K562 (cell line): ENCODE measurements around the gene CALD1. TPM values are rescaled to one million over a fixed set of nuclear protein-coding genes. Genes with fewer than 3 reads are reported as not detected.

Experiments used
- ATAC-seq: fragments of 200-7000 bp; cut with Tn5 transposase; 3 replicates; pipeline ENCODE4 v1.9.1; 2020; ENCODE audit warnings: moderate library complexity
- BruUV-seq: library from RNA; stranded (reverse); fragments of 400-500 nt; replicated peaks from 2 replicates; lab custom pipeline; 2021; lab: Mats Ljungman, UMichigan
- CTCF ChIA-PET: fragments of 300-600 bp; formaldehyde crosslinking; extraction: SDS; loops from one replicate; lab custom pipeline; 2021; ENCODE audit warnings: low intra/inter-chr PET ratio; lab: Yijun Ruan, JAX
- POLR2A ChIA-PET: fragments of 300-600, 350-650 bp; sonication (Branson Sonifier 250); formaldehyde crosslinking; extraction: SDS; loops from one replicate; lab custom pipeline; 2021; ENCODE audit warnings: antibody characterized with exemption, inconsistent platforms; lab: Yijun Ruan, JAX
- DNase-seq, 4 experiments: peaks; one replicate each; pipeline versions ENCODE4 v3.0.0 to v3.0.0-alpha.2; 2011 to 2018; ENCODE audit warnings: low spot score in 3 of 4, mixed read lengths in 3 of 4; ENCODE audit errors: extremely low read depth in 1 of 4
- FAIRE-seq: peaks from 2 replicates; lab custom pipeline; 2011; peaks lifted over from hg19 to GRCh38; lab: Jason Lieb, UNC
- H2AFZ ChIP-seq: 2 replicates; pipeline ENCODE4 v1.6.0; 2011; ENCODE audit warnings: low read depth, low read length, control low read depth, inconsistent platforms
- H3K27ac ChIP-seq: fragments of 200-600 bp; 3 replicates; pipeline ENCODE4 v1.8.0; 2011; ENCODE audit warnings: low read depth, mild to moderate bottlenecking, control low read depth, inconsistent platforms, low read length, moderate library complexity, mixed read lengths; ENCODE audit errors: extremely low read depth
- H3K27me3 ChIP-seq, 2 experiments: fragments of 300-600 bp in 1 of 2; 2 replicates in 1 of 2; 3 replicates in 1 of 2; pipeline versions ENCODE4 v1.6.0 to v1.8.0; 2011; ENCODE audit warnings: inconsistent platforms in 2 of 2, low read length in 2 of 2, mild to moderate bottlenecking in 1 of 2, mixed read lengths in 1 of 2, moderate library complexity in 1 of 2; ENCODE audit not compliant: control insufficient read depth in 2 of 2, insufficient read depth in 2 of 2
- H3K36me3 ChIP-seq: fragments of 300-600 bp; 3 replicates; pipeline ENCODE4 v1.8.0; 2011; ENCODE audit warnings: mild to moderate bottlenecking, low read length, inconsistent platforms; ENCODE audit not compliant: control insufficient read depth, insufficient read depth
- H3K4me1 ChIP-seq, 2 experiments: fragments of 200-600 bp in 1 of 2; replicated peaks in 1 of 2; 2 replicates in 1 of 2; 3 replicates in 1 of 2; pipeline versions ENCODE4 v1.5.1 to v1.8.0; 2011; ENCODE audit warnings: inconsistent platforms in 2 of 2, low read length in 2 of 2, mild to moderate bottlenecking in 1 of 2, mixed read lengths in 1 of 2, moderate library complexity in 1 of 2; ENCODE audit not compliant: control insufficient read depth in 2 of 2, insufficient read depth in 2 of 2
- H3K4me2 ChIP-seq: 2 replicates; pipeline ENCODE4 v1.6.1; 2011; ENCODE audit warnings: low read length, control low read depth, inconsistent platforms, mixed read lengths; ENCODE audit not compliant: insufficient read depth
- H3K4me3 ChIP-seq: fragments of 200-600 bp; sonication (generic), shearing (Covaris generic); 2 replicates; pipeline ENCODE4 v1.5.1; 2016; ENCODE audit warnings: control low read depth, inconsistent platforms
- H3K79me2 ChIP-seq: fragments of 200-600 bp; 3 replicates; pipeline ENCODE4 v1.8.0; 2011; ENCODE audit warnings: low read length, inconsistent platforms; ENCODE audit not compliant: control insufficient read depth, insufficient read depth
- H3K9ac ChIP-seq, 2 experiments: 2 replicates each; pipeline versions ENCODE4 v1.6.0 to v1.6.1; 2011; ENCODE audit warnings: low read depth in 2 of 2, low read length in 2 of 2, control low read depth in 1 of 2, inconsistent platforms in 1 of 2, mild to moderate bottlenecking in 1 of 2, mixed read lengths in 1 of 2; ENCODE audit not compliant: insufficient read depth in 1 of 2
- H3K9me1 ChIP-seq: one replicate; pipeline ENCODE4 v1.6.0; 2011; ENCODE audit warnings: inconsistent platforms, mild to moderate bottlenecking, low read length, moderate library complexity; ENCODE audit not compliant: control insufficient read depth, insufficient read depth
- H3K9me3 ChIP-seq: replicated peaks from 2 replicates; pipeline ENCODE4 v1.5.1; 2011; ENCODE audit warnings: low read depth, low read length, inconsistent platforms; ENCODE audit not compliant: control insufficient read depth, insufficient read depth
- H4K20me1 ChIP-seq: replicated peaks from 2 replicates; pipeline ENCODE4 v1.6.1; 2011; ENCODE audit warnings: low read length, inconsistent platforms, mixed read lengths; ENCODE audit not compliant: control insufficient read depth, insufficient read depth
- DACH1 ChIP-seq: fragments of 450-650 bp; IDR thresholded peaks from 2 replicates; pipeline ENCODE4 v1.6.1; 2018; ENCODE audit not compliant: partially characterized antibody
- ETV6 ChIP-seq, 3 experiments: fragments of 150-350 bp in 1 of 3; sonication (generic) in 1 of 3; formaldehyde crosslinking in 1 of 3; IDR thresholded peaks; 2 replicates each; pipeline versions ENCODE4 v1.6.1 to v1.8.0; 2014 to 2022; ENCODE audit warnings: borderline replicate concordance in 2 of 3, low read depth in 2 of 3, antibody characterized with exemption in 1 of 3, low read length in 1 of 3, mild to moderate bottlenecking in 1 of 3, missing genetic modification reagents in 1 of 3
- HOMEZ ChIP-seq: fragments of 250-450 bp; sonication (Bioruptor Pico); IDR thresholded peaks from 2 replicates; pipeline ENCODE4 v1.4.0; 2020; ENCODE audit warnings: mild to moderate bottlenecking, moderate library complexity
- ZNF232 ChIP-seq: sonication (generic); formaldehyde crosslinking; IDR thresholded peaks from 2 replicates; pipeline ENCODE4 v1.8.0; 2022; ENCODE audit warnings: mild to moderate bottlenecking, missing genetic modification reagents
- ZNF57 ChIP-seq: fragments of 450-650 bp; formaldehyde crosslinking; IDR thresholded peaks from 2 replicates; pipeline ENCODE4 v1.4.0; 2020; ENCODE audit warnings: mild to moderate bottlenecking, moderate library complexity
- WGBS: fragments of 100-300 bp; shearing (Covaris generic); methylation state at CpG from one replicate; pipeline ENCODE4 v1.1.6; 2016; ENCODE audit warnings: low coverage, mixed read lengths; ENCODE audit not compliant: insufficient coverage; ENCODE audit errors: missing lambda C conversion rate; 5-methylcytosine and 5-hydroxymethylcytosine counted together
- in situ Hi-C: fragments of 300-500 bp; cut with MboI; formaldehyde crosslinking; loops from 4 replicates; pipeline ENCODE4 v1.15.0; 2018; ENCODE audit warnings: inconsistent platforms, mixed read lengths
- intact Hi-C: fragments of 100-400 bp; cut with micrococcal nuclease; formaldehyde crosslinking; loops from 2 replicates; pipeline ENCODE4 v1.14.2; 2022
- polyA plus RNA-seq, 8 experiments: library from polyadenylated mRNA; depleted of rRNA in 4 of 8; stranded (reverse) in 5 of 8; unstranded in 3 of 8; fragments of >200 nt; fragmentation: Nextera tagmentation in 2 of 8; fragmentation: Illumina TruSeq in 1 of 8; extraction: Ambion mirVana in 2 of 8; extraction: Trizol in 1 of 8; gene quantifications; 2 replicates each; pipeline versions ENCODE4 v1.2.1 to v1.2.3, GENCODE V29; 2011 to 2014; ENCODE audit warnings: inconsistent platforms in 1 of 8, missing spikeins in 1 of 8
- total RNA-seq, 7 experiments: library from RNA; depleted of rRNA in 6 of 7; stranded (reverse); fragments of >200 nt in 6 of 7; fragmentation: Illumina TruSeq in 2 of 7; extraction: Trizol in 2 of 7; gene quantifications; 2 replicates each; pipeline versions ENCODE4 v1.2.1 to v1.2.3, GENCODE V29; 2011 to 2021; ENCODE audit warnings: low replicate concordance in 1 of 7

The CALD1 gene
- total and polyA plus RNA-seq, 9 of the 15 experiments (the other 6 are each of a cell fraction or from before 2014, with no cell fraction given): 0.40 TPM; not detected in 8

- Histone ChIP-seq H3K9me3 (no peaks in the 10 kb centered on the region), H3K4me3 (no peak overlapping the region), H4K20me1 (no peaks in the 10 kb centered on the region)
- FAIRE-seq (no peak), DNase-seq (no peak), ATAC-seq (no peak)
- no TSS peak for BruUV-seq
- CTCF ChIA-PET: no interaction called here
- TF ChIP-seq ZNF232 (CRISPR knock-in tag) (0 out of 2 replicates have a peak, but pooled peaks have one; percentile 67), ZNF57 (CRISPR knock-in tag) (no peak), ETV6 (IDR thresholded peaks at IDR 0.05; ENCODE audit: borderline replicate concordance in 1 of 2, low read depth in 2 of 2, low read length in 1 of 2) (no peak), ETV6 (CRISPR knock-in tag; IDR thresholded peaks at IDR 0.05; ENCODE audit: borderline replicate concordance) (0 out of 2 replicates have a peak, but pooled peaks have one; percentile 47), HOMEZ (CRISPR knock-in tag) (no peak), DACH1 (peak; percentile 73)
- TF ChIP-seq, all 486 proteins: peak for 3
- Histone ChIP-seq H3K27me3 (peaks cover 5 to 13% of the 10 kb centered on the region in 2 experiments), H3K9ac (no peak overlapping the region), H3K9me1 (no peaks in the 10 kb centered on the region), H3K79me2 (no peaks in the 10 kb centered on the region), H3K27ac (no peak overlapping the region), H2AFZ (no peak overlapping the region), H3K4me2 (no peak overlapping the region), H3K4me1 (no peaks in the 10 kb centered on the region), H3K36me3 (no peaks in the 10 kb centered on the region)
- in situ Hi-C loops: no loop called here
- intact Hi-C loops: no loop called here
- POLR2A ChIA-PET: no interaction called here
- WGBS: 0% methylated on average over 1 of the region's 1 CpG
These were observed 15.1 kb upstream of the CALD1 start for GRCh38 chr7:134764365-134764764.
